Right hindlimb (tissue), 1 donor: Measurements from ENCODE around the gene SERPINB1.

ENCODE experiments used
- DNase-seq: peaks from one replicate; pipeline ENCODE4 v3.0.0-alpha.2; 2018

The SERPINB1 gene

GRCh38 chr6:2844008-2844407 is 2.3 kb upstream of the SERPINB1 start:
- DNase-seq: no peak

GRCh38 chr6:2843138-2843740 is 1.6 kb upstream of the SERPINB1 start:
- no peak for DNase-seq

- DNase-seq: no peak
These were observed 483 bp upstream of the SERPINB1 start for GRCh38 chr6:2842139-2842552.

GRCh38 chr6:2840749-2841061 is 958 bp downstream of the SERPINB1 start:
- DNase-seq: no peak

GRCh38 chr6:2839982-2840748 is 1.5 kb downstream of the SERPINB1 start:
- no peak for DNase-seq

- no peak for DNase-seq
These were observed 2.3 kb downstream of the SERPINB1 start for GRCh38 chr6:2839195-2839981.

- no peak for DNase-seq
These were observed 3.4 kb downstream of the SERPINB1 start for GRCh38 chr6:2838251-2838650.

- no peak for DNase-seq
These were observed 7.4 kb downstream of the SERPINB1 start for GRCh38 chr6:2834262-2834661.

- DNase-seq: no peak
These were observed 10.3 kb downstream of the SERPINB1 start for GRCh38 chr6:2831392-2831791.

GRCh38 chr6:2830183-2830582 is 11.5 kb downstream of the SERPINB1 start:
- no peak for DNase-seq

GRCh38 chr6:2829253-2829652 is 12.4 kb downstream of the SERPINB1 start:
- no peak for DNase-seq

- no peak for DNase-seq
These were observed 13.0 kb downstream of the SERPINB1 start for GRCh38 chr6:2828629-2829028.

- DNase-seq: no peak
These were observed 14.5 kb downstream of the SERPINB1 start for GRCh38 chr6:2827142-2827541.

- no peak for DNase-seq
These were observed 15.5 kb downstream of the SERPINB1 start for GRCh38 chr6:2826131-2826530.

GRCh38 chr6:2823104-2823850 is 18.4 kb downstream of the SERPINB1 start:
- DNase-seq: no peak

- no peak for DNase-seq
These were observed 20.1 kb downstream of the SERPINB1 start for GRCh38 chr6:2821554-2821953.

GRCh38 chr6:2820415-2820814 is 21.2 kb downstream of the SERPINB1 start:
- no peak for DNase-seq

- DNase-seq: no peak
These were observed 21.7 kb downstream of the SERPINB1 start for GRCh38 chr6:2819978-2820377.

GRCh38 chr6:2819115-2819514 is 22.5 kb downstream of the SERPINB1 start:
- DNase-seq: no peak

- DNase-seq: no peak
These were observed 23.1 kb downstream of the SERPINB1 start for GRCh38 chr6:2818593-2818992.

GRCh38 chr6:2817903-2818443 is 23.7 kb downstream of the SERPINB1 start:
- DNase-seq: no peak

GRCh38 chr6:2816158-2816557 is 25.5 kb downstream of the SERPINB1 start:
- no peak for DNase-seq

GRCh38 chr6:2812695-2813094 is 29.0 kb downstream of the SERPINB1 start:
- DNase-seq: no peak
